IMR-90 (cell line): ENCODE data around the gene OCSTAMP. TPM values are rescaled to one million over a fixed set of nuclear protein-coding genes. Genes with fewer than 3 reads are reported as not detected.

Source experiments
- ATAC-seq: fragments of 200-7000 bp; cut with Tn5 transposase; 2 replicates; pipeline ENCODE4 v1.9.1; 2020; ENCODE audit warnings: low read depth, mild to moderate bottlenecking, moderate library complexity
- BruUV-seq: library from RNA; stranded (reverse); fragments of 400-500 nt; replicated peaks from 2 replicates; lab custom pipeline; 2021; lab: Mats Ljungman, UMichigan
- CTCF ChIA-PET: fragments of 300-600 bp; formaldehyde crosslinking; extraction: SDS; loops from one replicate; lab custom pipeline; 2021; ENCODE audit warnings: antibody characterized with exemption; lab: Yijun Ruan, JAX
- POLR2A ChIA-PET: fragments of 300-600 bp; sonication (Branson Sonifier 250); formaldehyde crosslinking; loops from one replicate; lab custom pipeline; 2022; ENCODE audit warnings: antibody characterized with exemption; ENCODE audit not compliant: unreplicated experiment; lab: Charles Lee
- DNase-seq: peaks from one replicate; pipeline ENCODE4 v3.0.0; 2013
- H2AFZ ChIP-seq: replicated peaks from 2 replicates; pipeline ENCODE3; 2013; ENCODE audit warnings: low read length, mild to moderate bottlenecking; ENCODE audit not compliant: poor library complexity
- H2AK5ac ChIP-seq: 2 replicates; pipeline ENCODE4 v1.6.1; 2013; ENCODE audit warnings: low read depth, low read length, inconsistent platforms
- H2AK9ac ChIP-seq: replicated peaks from 2 replicates; pipeline ENCODE3; 2013; ENCODE audit warnings: mild to moderate bottlenecking, low read depth, low read length, moderate library complexity; ENCODE audit not compliant: poor library complexity
- H2BK120ac ChIP-seq: 2 replicates; pipeline ENCODE4 v1.6.1; 2013; ENCODE audit warnings: low read depth, low read length, inconsistent platforms
- H2BK15ac ChIP-seq: 3 replicates; pipeline ENCODE4 v1.6.1; 2013; ENCODE audit warnings: low read depth, low read length, inconsistent platforms
- H2BK20ac ChIP-seq: 2 replicates; pipeline ENCODE4 v1.6.1; 2013; ENCODE audit warnings: low read depth, mild to moderate bottlenecking, inconsistent platforms, low read length, moderate library complexity
- H2BK5ac ChIP-seq: 2 replicates; pipeline ENCODE4 v1.6.1; 2013; ENCODE audit warnings: mild to moderate bottlenecking, low read depth, low read length, inconsistent platforms; ENCODE audit not compliant: poor library complexity, severe bottlenecking
- H3K14ac ChIP-seq: replicated peaks from 2 replicates; pipeline ENCODE4 v1.6.1; 2013; ENCODE audit warnings: low read depth, low read length, inconsistent platforms
- H3K18ac ChIP-seq: 2 replicates; pipeline ENCODE4 v1.6.1; 2013; ENCODE audit warnings: low read depth, low read length, control low read depth
- H3K23ac ChIP-seq: 2 replicates; pipeline ENCODE4 v1.6.1; 2013; ENCODE audit warnings: low read depth, low read length, inconsistent platforms
- H3K27ac ChIP-seq: 2 replicates; pipeline ENCODE4 v1.5.1; 2013; ENCODE audit warnings: mild to moderate bottlenecking, control low read depth, low read length; ENCODE audit not compliant: insufficient read depth
- H3K27me3 ChIP-seq: 2 replicates; pipeline ENCODE4 v1.6.1; 2013; ENCODE audit warnings: low read length; ENCODE audit not compliant: control insufficient read depth, insufficient read depth
- H3K36me3 ChIP-seq: 2 replicates; pipeline ENCODE4 v1.6.1; 2013; ENCODE audit warnings: low read length, mixed read lengths; ENCODE audit not compliant: control insufficient read depth, insufficient read depth
- H3K4ac ChIP-seq: 2 replicates; pipeline ENCODE4 v1.6.1; 2013; ENCODE audit warnings: low read depth, low read length, inconsistent platforms
- H3K4me1 ChIP-seq: 2 replicates; pipeline ENCODE4 v1.6.1; 2013; ENCODE audit warnings: low read length, mixed read lengths; ENCODE audit not compliant: control insufficient read depth, insufficient read depth
- H3K4me2 ChIP-seq: 2 replicates; pipeline ENCODE4 v1.6.1; 2013; ENCODE audit warnings: low read depth, mild to moderate bottlenecking, control low read depth, low read length, moderate library complexity
- H3K4me3 ChIP-seq: 2 replicates; pipeline ENCODE4 v1.5.1; 2013; ENCODE audit warnings: low read depth, mild to moderate bottlenecking, control low read depth, low read length, moderate library complexity; ENCODE audit not compliant: insufficient read depth
- H3K56ac ChIP-seq: 2 replicates; pipeline ENCODE4 v1.6.1; 2013; ENCODE audit warnings: low read length, inconsistent platforms; ENCODE audit not compliant: insufficient read depth; ENCODE audit errors: extremely low read depth
- H3K79me1 ChIP-seq, 2 experiments: 2 replicates each; pipeline ENCODE4 v1.6.1; 2013; ENCODE audit warnings: low read length in 2 of 2, inconsistent platforms in 1 of 2, low read depth in 1 of 2
- H3K9ac ChIP-seq: 2 replicates; pipeline ENCODE4 v1.6.1; 2013; ENCODE audit warnings: low read depth, low read length, control low read depth
- H3K9me1 ChIP-seq: 2 replicates; pipeline ENCODE4 v1.6.1; 2013; ENCODE audit warnings: low read length, inconsistent platforms; ENCODE audit not compliant: insufficient read depth
- H3K9me3 ChIP-seq: 2 replicates; pipeline ENCODE4 v1.6.1; 2013; ENCODE audit warnings: low read length; ENCODE audit not compliant: control insufficient read depth, insufficient read depth
- H4K20me1 ChIP-seq: 2 replicates; pipeline ENCODE4 v1.6.1; 2013; ENCODE audit warnings: low read length, inconsistent platforms; ENCODE audit not compliant: insufficient read depth
- H4K5ac ChIP-seq: 2 replicates; pipeline ENCODE4 v1.6.1; 2013; ENCODE audit warnings: mild to moderate bottlenecking, low read depth, low read length, control low read depth
- H4K8ac ChIP-seq, 2 experiments: 2 replicates each; pipeline ENCODE4 v1.6.1; 2013; ENCODE audit warnings: low read depth in 2 of 2, low read length in 2 of 2, control low read depth in 1 of 2, inconsistent platforms in 1 of 2
- H4K91ac ChIP-seq: 2 replicates; pipeline ENCODE4 v1.6.1; 2013; ENCODE audit warnings: low read depth, low read length, inconsistent platforms; ENCODE audit not compliant: insufficient read depth
- NFE2L2 ChIP-seq: fragments of 150-350 bp; IDR thresholded peaks from 2 replicates; pipeline ENCODE4 v1.6.1; 2016; ENCODE audit warnings: low read depth, mild to moderate bottlenecking, low read length
- RCOR1 ChIP-seq: IDR thresholded peaks from 2 replicates; pipeline ENCODE4 v1.6.1; 2012; ENCODE audit warnings: mild to moderate bottlenecking, low read length, improper control_type of control experiment; ENCODE audit not compliant: insufficient replicate concordance
- SMC3 ChIP-seq: fragments of 150-350 bp; IDR thresholded peaks from 2 replicates; pipeline ENCODE4 v1.6.1; 2016; ENCODE audit warnings: low read depth, mild to moderate bottlenecking, antibody characterized with exemption, low read length, moderate library complexity
- WGBS, 2 experiments: methylation state at CpG; one replicate each; pipeline versions ENCODE4 v1.1.5 to v1.1.7; 2013; ENCODE audit warnings: missing lambda C conversion rate in 2 of 2; ENCODE audit not compliant: insufficient read length in 1 of 2; ENCODE audit errors: extremely low coverage in 2 of 2; 5-methylcytosine and 5-hydroxymethylcytosine counted together
- dilution Hi-C: fragments of 300-500 bp; cut with HindIII; formaldehyde crosslinking; loops from one replicate; pipeline ENCODE4 v1.14.3; 2018; ENCODE audit warnings: low sequenced_read_pairs; ENCODE audit not compliant: unreplicated experiment
- in situ Hi-C: fragments of 300-500 bp; cut with MboI; formaldehyde crosslinking; loops from 3 replicates; pipeline ENCODE4 v1.14.3; 2019; ENCODE audit warnings: low sequenced_read_pairs, inconsistent platforms, mixed read lengths
- intact Hi-C: fragments of 100-400 bp; cut with micrococcal nuclease; formaldehyde crosslinking; loops from 2 replicates; pipeline ENCODE4 v1.10.0; 2022
- polyA plus RNA-seq, 3 experiments: library from polyadenylated mRNA; depleted of rRNA; stranded (reverse); fragments of >200 nt; gene quantifications; 2 replicates each; pipeline ENCODE4 v1.2.3, GENCODE V29; 2012; ENCODE audit warnings: low replicate concordance in 1 of 3
- total RNA-seq: library from RNA; depleted of rRNA; stranded (reverse); fragments of >200 nt; gene quantifications from 2 replicates; pipeline ENCODE4 v1.2.3, GENCODE V29; 2012

Gene OCSTAMP
- total and polyA plus RNA-seq, 2 of the 4 experiments (the other 2 are of a cell fraction): not detected

GRCh38 chr20:46543959-46544358, 6.5 kb downstream of the OCSTAMP start:
- Histone ChIP-seq H2BK15ac (no peak overlapping the region), H3K9me1 (no peaks in the 10 kb centered on the region), H3K27me3 (peaks cover 15% of the 10 kb centered on the region), H4K5ac (no peak overlapping the region), H2AFZ (no peak overlapping the region), H3K79me1 (no peaks in the 10 kb centered on the region), H3K27ac (no peak overlapping the region), H4K91ac (no peak overlapping the region), H2BK20ac (no peak overlapping the region), H3K14ac (no peak overlapping the region), H2BK120ac (no peak overlapping the region), H3K56ac (no peak overlapping the region), H2BK5ac (no peak overlapping the region), H4K20me1 (no peaks in the 10 kb centered on the region), H2AK5ac (no peak overlapping the region), H3K36me3 (no peaks in the 10 kb centered on the region), H3K4me3 (no peak overlapping the region), H3K4ac (no peak overlapping the region), H3K4me1 (no peaks in the 10 kb centered on the region), H3K9me3 (no peaks in the 10 kb centered on the region), H4K8ac (no peak overlapping the region), H3K23ac (no peak overlapping the region), H2AK9ac (no peak overlapping the region), H3K4me2 (no peak overlapping the region), H3K9ac (no peak overlapping the region), H3K18ac (no peak overlapping the region)
- TF ChIP-seq NFE2L2 (no peak), RCOR1 (no peak), SMC3 (no peak)
- dilution Hi-C loops (no loop called here), in situ Hi-C loops (no loop called here), intact Hi-C loops (no loop called here)
- DNase-seq (no peak), ATAC-seq (no peak)
- BruUV-seq: no TSS peak
- CTCF ChIA-PET: no interaction called here
- POLR2A ChIA-PET: no interaction called here
- WGBS, 2 experiments: no CpG with 5 or more reads among the region's 1 CpG
